HepG2 (cell line): Measurements from ENCODE around the gene SSTR5. TPM values are rescaled to one million over a fixed set of nuclear protein-coding genes. Genes with fewer than 3 reads are reported as not detected.

Experiments
- ATAC-seq: fragments of 200-7000 bp; cut with Tn5 transposase; 3 replicates; pipeline ENCODE4 v1.9.1; 2020; ENCODE audit warnings: mild to moderate bottlenecking, moderate library complexity
- BruUV-seq: library from RNA; stranded (reverse); fragments of 400-500 nt; replicated peaks from 2 replicates; lab custom pipeline; 2021; lab: Mats Ljungman, UMichigan
- CTCF ChIA-PET: fragments of 300-600 bp; formaldehyde crosslinking; extraction: SDS; loops from one replicate; lab custom pipeline; 2021; ENCODE audit warnings: low total read pairs, inconsistent platforms, low intra/inter-chr PET ratio; lab: Yijun Ruan, JAX
- POLR2A ChIA-PET: fragments of 350-600 bp; sonication (Branson Sonifier 250); formaldehyde crosslinking; loops from one replicate; lab custom pipeline; 2020; ENCODE audit warnings: antibody characterized with exemption, inconsistent platforms; lab: Yijun Ruan, JAX
- DNase-seq: peaks from one replicate; pipeline ENCODE4 v3.0.0-alpha.2; 2015; ENCODE audit warnings: low spot score
- FAIRE-seq: peaks from 3 replicates; lab custom pipeline; 2011; peaks lifted over from hg19 to GRCh38; lab: Jason Lieb, UNC
- H2AFZ ChIP-seq: one replicate; pipeline ENCODE4 v1.6.1; 2011; ENCODE audit warnings: low read length, inconsistent platforms
- H3K27ac ChIP-seq: fragments of 300-600 bp; 3 replicates; pipeline ENCODE4 v1.8.0; 2011; ENCODE audit warnings: mixed run types, mild to moderate bottlenecking, mixed read lengths, low read length, inconsistent platforms; ENCODE audit not compliant: insufficient read depth; ENCODE audit errors: extremely low read length
- H3K27me3 ChIP-seq, 2 experiments: fragments of 200-600 bp in 1 of 2; 2 replicates in 1 of 2; 3 replicates in 1 of 2; pipeline versions ENCODE4 v1.6.0 to v1.8.0; 2011; ENCODE audit warnings: low read length in 2 of 2, mild to moderate bottlenecking in 2 of 2, moderate library complexity in 2 of 2, inconsistent platforms in 1 of 2; ENCODE audit not compliant: insufficient read depth in 2 of 2, control insufficient read depth in 1 of 2
- H3K36me3 ChIP-seq, 2 experiments: fragments of 200-600 bp in 1 of 2; replicated peaks in 1 of 2; 2 replicates in 1 of 2; 3 replicates in 1 of 2; pipeline versions ENCODE4 v1.5.1 to v1.8.0; 2011; ENCODE audit warnings: low read length in 2 of 2, inconsistent platforms in 1 of 2; ENCODE audit not compliant: insufficient read depth in 2 of 2, control insufficient read depth in 1 of 2
- H3K4me1 ChIP-seq: 2 replicates; pipeline ENCODE4 v1.5.1; 2012; ENCODE audit warnings: low read length, inconsistent platforms; ENCODE audit not compliant: insufficient read depth
- H3K4me2 ChIP-seq: 2 replicates; pipeline ENCODE4 v1.6.0; 2011; ENCODE audit warnings: low read depth, low read length, inconsistent platforms
- H3K4me3 ChIP-seq, 3 experiments: fragments of 200-600 bp in 1 of 3; sonication (generic), shearing (Covaris generic) in 1 of 3; replicated peaks in 1 of 3; 2 replicates each; pipeline ENCODE4 v1.5.1; 2011 to 2016; ENCODE audit warnings: low read length in 3 of 3, inconsistent platforms in 2 of 3, low read depth in 2 of 3, mild to moderate bottlenecking in 2 of 3, control low read depth in 1 of 3, mixed read lengths in 1 of 3; ENCODE audit not compliant: insufficient read depth in 1 of 3
- H3K79me2 ChIP-seq: one replicate; pipeline ENCODE4 v1.6.1; 2011; ENCODE audit warnings: low read length, inconsistent platforms; ENCODE audit not compliant: insufficient read depth
- H3K9ac ChIP-seq: 2 replicates; pipeline ENCODE4 v1.6.0; 2011; ENCODE audit warnings: mild to moderate bottlenecking, low read depth, low read length, inconsistent platforms; ENCODE audit not compliant: insufficient read depth
- H3K9me3 ChIP-seq: 2 replicates; pipeline ENCODE4 v1.5.1; 2012; ENCODE audit warnings: mild to moderate bottlenecking, low read length
- H4K20me1 ChIP-seq: 2 replicates; pipeline ENCODE4 v1.6.0; 2011; ENCODE audit warnings: inconsistent platforms, mild to moderate bottlenecking, low read length, moderate library complexity; ENCODE audit not compliant: insufficient read depth
- GABPB1 ChIP-seq: IDR thresholded peaks from 2 replicates; pipeline ENCODE4 v1.6.1; 2016; ENCODE audit warnings: mild to moderate bottlenecking, missing genetic modification reagents, moderate library complexity, missing compliant biosample characterization
- ZFP36 ChIP-seq: fragments of 150-350 bp; IDR thresholded peaks from 2 replicates; pipeline ENCODE4 v1.6.1; 2018; ENCODE audit warnings: borderline replicate concordance, low read length, low read depth; ENCODE audit not compliant: partially characterized antibody
- ZMYM3 ChIP-seq: sonication (generic); formaldehyde crosslinking; IDR thresholded peaks from 2 replicates; pipeline ENCODE4 v1.5.1; 2020; ENCODE audit warnings: mild to moderate bottlenecking, missing genetic modification reagents
- ZZZ3 ChIP-seq: sonication (generic); formaldehyde crosslinking; IDR thresholded peaks from 2 replicates; pipeline ENCODE4 v1.4.0; 2020; ENCODE audit warnings: missing genetic modification reagents, mild to moderate bottlenecking, borderline replicate concordance
- WGBS: methylation state at CpG from one replicate; pipeline ENCODE4 v1.1.6; 2017; ENCODE audit warnings: low lambda C conversion rate; 5-methylcytosine and 5-hydroxymethylcytosine counted together
- in situ Hi-C: cut with HindIII; loops from 2 replicates; pipeline ENCODE4 v1.10.0; 2017; ENCODE audit warnings: low pct_unique_long_range_greater_than_20kb; ENCODE audit not compliant: extremely low pct_ligation_motif_present
- intact Hi-C: fragments of 100-400 bp; cut with micrococcal nuclease; formaldehyde crosslinking; loops from one replicate; pipeline ENCODE4 v1.10.0; 2022; ENCODE audit not compliant: unreplicated experiment
- polyA plus RNA-seq, 8 experiments: library from polyadenylated mRNA; depleted of rRNA in 3 of 8; stranded (reverse) in 7 of 8; unstranded in 1 of 8; fragments of >200 nt; fragmentation: Illumina TruSeq in 4 of 8; extraction: Trizol in 4 of 8; gene quantifications; 2 replicates each; pipeline versions ENCODE4 v1.2.1 to v1.2.3, GENCODE V29; 2011 to 2016; ENCODE audit warnings: low read depth in 4 of 8, missing spikeins in 1 of 8, mixed read lengths in 1 of 8; ENCODE audit not compliant: insufficient read depth in 1 of 8
- total RNA-seq, 5 experiments: library from RNA; depleted of rRNA; stranded (reverse); fragments of >200 nt; fragmentation: Illumina TruSeq; extraction: Trizol; gene quantifications; 2 replicates each; pipeline ENCODE4 v1.2.3, GENCODE V29; 2016; ENCODE audit warnings: low read depth in 1 of 5
- TF ChIP-seq, protein P1 (sequence below): sonication (generic); formaldehyde crosslinking; IDR thresholded peaks from 2 replicates; pipeline ENCODE4 v1.8.0; 2022; ENCODE audit warnings: mild to moderate bottlenecking, missing genetic modification reagents, moderate library complexity
- TF ChIP-seq, protein P2 (sequence below): sonication (generic); formaldehyde crosslinking; IDR thresholded peaks from 2 replicates; pipeline ENCODE4 v1.5.1; 2020; ENCODE audit warnings: mild to moderate bottlenecking, missing genetic modification reagents, moderate library complexity
- TF ChIP-seq, protein P3 (sequence below): sonication (generic); formaldehyde crosslinking; IDR thresholded peaks from 2 replicates; pipeline ENCODE4 v1.4.0; 2020; ENCODE audit warnings: missing genetic modification reagents, borderline replicate concordance

Gene SSTR5
- total and polyA plus RNA-seq, 2 of the 13 experiments (the other 11 are each of a cell fraction or from before 2014, with no cell fraction given) = 0.20 to 0.49 TPM

DNA sequence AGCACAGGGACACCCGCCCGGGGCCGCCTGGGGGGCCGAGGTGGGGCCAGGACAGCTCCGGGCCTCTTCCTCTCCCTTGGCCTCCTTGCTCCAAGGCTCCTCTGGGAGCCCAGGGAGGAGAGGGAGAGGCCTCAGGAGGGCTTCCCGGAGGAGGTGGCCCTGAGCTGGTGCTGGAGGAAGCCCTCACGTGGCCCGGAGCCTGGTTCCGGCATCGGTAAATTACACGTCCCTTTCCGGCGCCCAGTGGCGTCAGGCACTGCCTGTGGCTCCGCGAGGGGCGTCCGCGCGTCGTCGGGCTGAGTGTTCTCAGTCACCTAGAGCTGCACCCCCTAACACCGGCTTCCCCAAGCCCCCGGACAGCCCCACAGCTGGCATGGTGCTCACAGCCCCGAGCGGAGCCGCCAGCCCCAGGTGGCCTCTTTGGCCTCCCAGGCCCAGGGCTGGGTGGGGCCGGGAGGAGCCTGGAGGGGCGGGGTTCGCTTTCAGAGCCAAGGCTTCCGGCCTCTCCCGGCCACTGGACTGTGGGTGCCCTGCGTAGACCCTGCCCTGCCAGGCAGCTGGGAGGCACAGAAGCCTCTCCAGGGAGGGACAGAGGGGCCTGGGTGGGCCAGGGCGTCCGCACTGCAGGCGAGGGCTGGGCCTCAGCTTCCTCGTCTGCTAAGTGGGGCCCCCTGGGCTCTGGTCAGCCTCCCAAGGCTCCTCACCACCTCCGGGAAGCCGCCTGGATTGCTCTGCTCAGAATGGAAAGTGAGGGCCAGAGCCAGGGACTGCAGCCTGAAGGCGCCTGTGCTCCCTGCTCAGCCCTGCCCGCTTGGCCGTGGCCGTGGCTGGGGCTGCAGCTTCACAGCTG is 27.9 kb upstream of the SSTR5 start:
- no peaks in the 10 kb centered on the region for H3K79me2 ChIP-seq
- CTCF ChIA-PET = no interaction called here
- DNase-seq = no peak
- TF ChIP-seq, protein P1, sequence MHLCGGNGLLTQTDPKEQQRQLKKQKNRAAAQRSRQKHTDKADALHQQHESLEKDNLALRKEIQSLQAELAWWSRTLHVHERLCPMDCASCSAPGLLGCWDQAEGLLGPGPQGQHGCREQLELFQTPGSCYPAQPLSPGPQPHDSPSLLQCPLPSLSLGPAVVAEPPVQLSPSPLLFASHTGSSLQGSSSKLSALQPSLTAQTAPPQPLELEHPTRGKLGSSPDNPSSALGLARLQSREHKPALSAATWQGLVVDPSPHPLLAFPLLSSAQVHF (CRISPR knock-in tag) = no peak
- TF ChIP-seq, protein P2, sequence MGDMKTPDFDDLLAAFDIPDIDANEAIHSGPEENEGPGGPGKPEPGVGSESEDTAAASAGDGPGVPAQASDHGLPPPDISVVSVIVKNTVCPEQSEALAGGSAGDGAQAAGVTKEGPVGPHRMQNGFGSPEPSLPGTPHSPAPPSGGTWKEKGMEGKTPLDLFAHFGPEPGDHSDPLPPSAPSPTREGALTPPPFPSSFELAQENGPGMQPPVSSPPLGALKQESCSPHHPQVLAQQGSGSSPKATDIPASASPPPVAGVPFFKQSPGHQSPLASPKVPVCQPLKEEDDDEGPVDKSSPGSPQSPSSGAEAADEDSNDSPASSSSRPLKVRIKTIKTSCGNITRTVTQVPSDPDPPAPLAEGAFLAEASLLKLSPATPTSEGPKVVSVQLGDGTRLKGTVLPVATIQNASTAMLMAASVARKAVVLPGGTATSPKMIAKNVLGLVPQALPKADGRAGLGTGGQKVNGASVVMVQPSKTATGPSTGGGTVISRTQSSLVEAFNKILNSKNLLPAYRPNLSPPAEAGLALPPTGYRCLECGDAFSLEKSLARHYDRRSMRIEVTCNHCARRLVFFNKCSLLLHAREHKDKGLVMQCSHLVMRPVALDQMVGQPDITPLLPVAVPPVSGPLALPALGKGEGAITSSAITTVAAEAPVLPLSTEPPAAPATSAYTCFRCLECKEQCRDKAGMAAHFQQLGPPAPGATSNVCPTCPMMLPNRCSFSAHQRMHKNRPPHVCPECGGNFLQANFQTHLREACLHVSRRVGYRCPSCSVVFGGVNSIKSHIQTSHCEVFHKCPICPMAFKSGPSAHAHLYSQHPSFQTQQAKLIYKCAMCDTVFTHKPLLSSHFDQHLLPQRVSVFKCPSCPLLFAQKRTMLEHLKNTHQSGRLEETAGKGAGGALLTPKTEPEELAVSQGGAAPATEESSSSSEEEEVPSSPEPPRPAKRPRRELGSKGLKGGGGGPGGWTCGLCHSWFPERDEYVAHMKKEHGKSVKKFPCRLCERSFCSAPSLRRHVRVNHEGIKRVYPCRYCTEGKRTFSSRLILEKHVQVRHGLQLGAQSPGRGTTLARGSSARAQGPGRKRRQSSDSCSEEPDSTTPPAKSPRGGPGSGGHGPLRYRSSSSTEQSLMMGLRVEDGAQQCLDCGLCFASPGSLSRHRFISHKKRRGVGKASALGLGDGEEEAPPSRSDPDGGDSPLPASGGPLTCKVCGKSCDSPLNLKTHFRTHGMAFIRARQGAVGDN (CRISPR knock-in tag) = 0 out of 2 replicates have a peak, but pooled peaks have one; percentile 13
- TF ChIP-seq ZFP36 (peak; percentile 64), GABPB1 (CRISPR knock-in tag) (peak; percentile 27; the same call in 1 of the 2 replicates), ZMYM3 (CRISPR knock-in tag) (peak; percentile 53; the same call in 1 of the 2 replicates), ZZZ3 (CRISPR knock-in tag) (no peak)
- TF ChIP-seq, protein P3, sequence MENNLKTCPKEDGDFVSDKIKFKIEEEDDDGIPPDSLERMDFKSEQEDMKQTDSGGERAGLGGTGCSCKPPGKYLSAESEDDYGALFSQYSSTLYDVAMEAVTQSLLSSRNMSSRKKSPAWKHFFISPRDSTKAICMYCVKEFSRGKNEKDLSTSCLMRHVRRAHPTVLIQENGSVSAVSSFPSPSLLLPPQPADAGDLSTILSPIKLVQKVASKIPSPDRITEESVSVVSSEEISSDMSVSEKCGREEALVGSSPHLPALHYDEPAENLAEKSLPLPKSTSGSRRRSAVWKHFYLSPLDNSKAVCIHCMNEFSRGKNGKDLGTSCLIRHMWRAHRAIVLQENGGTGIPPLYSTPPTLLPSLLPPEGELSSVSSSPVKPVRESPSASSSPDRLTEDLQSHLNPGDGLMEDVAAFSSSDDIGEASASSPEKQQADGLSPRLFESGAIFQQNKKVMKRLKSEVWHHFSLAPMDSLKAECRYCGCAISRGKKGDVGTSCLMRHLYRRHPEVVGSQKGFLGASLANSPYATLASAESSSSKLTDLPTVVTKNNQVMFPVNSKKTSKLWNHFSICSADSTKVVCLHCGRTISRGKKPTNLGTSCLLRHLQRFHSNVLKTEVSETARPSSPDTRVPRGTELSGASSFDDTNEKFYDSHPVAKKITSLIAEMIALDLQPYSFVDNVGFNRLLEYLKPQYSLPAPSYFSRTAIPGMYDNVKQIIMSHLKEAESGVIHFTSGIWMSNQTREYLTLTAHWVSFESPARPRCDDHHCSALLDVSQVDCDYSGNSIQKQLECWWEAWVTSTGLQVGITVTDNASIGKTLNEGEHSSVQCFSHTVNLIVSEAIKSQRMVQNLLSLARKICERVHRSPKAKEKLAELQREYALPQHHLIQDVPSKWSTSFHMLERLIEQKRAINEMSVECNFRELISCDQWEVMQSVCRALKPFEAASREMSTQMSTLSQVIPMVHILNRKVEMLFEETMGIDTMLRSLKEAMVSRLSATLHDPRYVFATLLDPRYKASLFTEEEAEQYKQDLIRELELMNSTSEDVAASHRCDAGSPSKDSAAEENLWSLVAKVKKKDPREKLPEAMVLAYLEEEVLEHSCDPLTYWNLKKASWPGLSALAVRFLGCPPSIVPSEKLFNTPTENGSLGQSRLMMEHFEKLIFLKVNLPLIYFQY (CRISPR knock-in tag) = no peak
- TF ChIP-seq, all 625 proteins: peak for 4
- ATAC-seq = peak; percentile 8
- peaks cover 18% of the 10 kb centered on the region for H3K4me1 ChIP-seq
- H3K36me3 ChIP-seq = no peaks in the 10 kb centered on the region
- no peak overlapping the region for H3K27ac ChIP-seq
- FAIRE-seq = no peak
- POLR2A ChIA-PET = no interaction called here
- H3K9ac ChIP-seq = no peak overlapping the region
- intact Hi-C loops (no loop called here), in situ Hi-C loops (no loop called here)
- no peak overlapping the region for H3K4me3 ChIP-seq
- no TSS peak for BruUV-seq
- no peaks in the 10 kb centered on the region for H4K20me1 ChIP-seq
- no peak overlapping the region for H2AFZ ChIP-seq
- no peak overlapping the region for H3K4me2 ChIP-seq
- peaks cover 9 to 51% of the 10 kb centered on the region in 2 experiments; a peak in 4 of 5 replicates for H3K27me3 ChIP-seq
- WGBS = 0% methylated on average over 1 of the region's 43 CpGs
- no peaks in the 10 kb centered on the region for H3K9me3 ChIP-seq
